Subcutaneous adipose tissue (tissue), 4 donors: Measurements from ENCODE around the gene CEP170B. TPM values are rescaled to one million over a fixed set of nuclear protein-coding genes. Genes with fewer than 3 reads are reported as not detected.

Source experiments
- CTCF ChIP-seq: fragments of 450-650 bp; IDR thresholded peaks from one replicate; pipeline ENCODE4 v1.5.1; 2016; ENCODE audit warnings: low read depth, mild to moderate bottlenecking, control low read depth, antibody characterized with exemption, moderate library complexity
- total RNA-seq, 4 donors: library from RNA; depleted of rRNA; stranded (reverse); fragments of >200 nt; gene quantifications; one replicate each; pipeline ENCODE4 v1.1.0, GENCODE V29; 2016

Gene CEP170B
- total RNA-seq, 4 donors from 2014 or later, result 5.6 to 23.9 (median 9.3) TPM

- no peak for TF ChIP-seq CTCF
Observed at GRCh38 chr14:104859900-104860299, 5.2 kb upstream of the CEP170B start.

- TF ChIP-seq CTCF, result no peak
Observed at GRCh38 chr14:104860414-104860813, 4.7 kb upstream of the CEP170B start.

GRCh38 chr14:104863131-104863862 lies 1.8 kb upstream of the CEP170B start:
- no peak for TF ChIP-seq CTCF

- TF ChIP-seq CTCF, result no peak
Observed at GRCh38 chr14:104863923-104864266, 1.2 kb upstream of the CEP170B start.

GRCh38 chr14:104864267-104865080 lies 594 bp upstream of the CEP170B start:
- no peak for TF ChIP-seq CTCF

GRCh38 chr14:104865631-104866441 lies 768 bp downstream of the CEP170B start:
- TF ChIP-seq CTCF, result no peak
